HG03025 (cell line): ENCODE data around the gene TRIM3.
A peak's percentile ranks its signal among the peaks of the same experiment; 100 is the strongest.

ENCODE experiments used
- ATAC-seq: cut with Tn5 transposase; IDR thresholded peaks from one replicate; pipeline ENCODE4 v1.9.1; 2021; ENCODE audit warnings: mild to moderate bottlenecking, moderate library complexity; ENCODE audit not compliant: unreplicated experiment, low FRiP score

The TRIM3 gene

GRCh38 chr11:6442441-6442840 is 31.3 kb downstream of the TRIM3 start:
- no peak for ATAC-seq

GRCh38 chr11:6440906-6441358 is 32.8 kb downstream of the TRIM3 start, which contains the start of gene HPX:
Gene HPX (minus strand): TSS chr11:6440987. CDS start chr11:6440963, 24 bp downstream.
- ATAC-seq = no peak

DNA sequence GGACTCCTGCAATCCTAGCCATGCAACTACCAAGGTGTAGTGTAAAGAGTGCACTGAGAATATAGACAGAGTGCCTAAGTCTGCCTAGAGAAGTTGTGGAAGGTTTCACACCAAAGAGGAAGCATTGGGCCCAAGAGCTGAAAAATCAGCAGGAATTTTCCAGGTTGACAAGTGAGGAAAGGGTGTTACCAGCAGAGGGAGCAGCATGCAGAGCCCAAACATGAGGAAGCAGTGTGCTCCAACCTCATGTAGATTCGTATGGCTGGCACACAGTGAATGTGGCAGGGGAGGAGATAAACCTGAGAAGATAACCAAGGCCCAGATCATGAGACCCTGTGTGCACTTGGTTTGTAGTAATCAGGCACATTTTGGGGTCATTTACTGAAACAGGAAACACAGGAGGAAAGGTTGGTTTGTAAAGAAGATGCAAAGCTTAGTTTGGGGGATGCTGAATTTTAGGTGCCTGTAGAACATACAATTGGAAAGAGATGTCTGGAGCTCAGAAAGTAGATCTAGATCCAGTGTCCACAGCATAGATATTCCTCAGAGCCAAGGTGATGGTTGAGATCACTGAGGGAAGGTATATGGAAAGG is 34.7 kb downstream of the TRIM3 start:
- no peak for ATAC-seq

- no peak for ATAC-seq
These were observed 35.7 kb downstream of the TRIM3 start for GRCh38 chr11:6437993-6438392.

DNA sequence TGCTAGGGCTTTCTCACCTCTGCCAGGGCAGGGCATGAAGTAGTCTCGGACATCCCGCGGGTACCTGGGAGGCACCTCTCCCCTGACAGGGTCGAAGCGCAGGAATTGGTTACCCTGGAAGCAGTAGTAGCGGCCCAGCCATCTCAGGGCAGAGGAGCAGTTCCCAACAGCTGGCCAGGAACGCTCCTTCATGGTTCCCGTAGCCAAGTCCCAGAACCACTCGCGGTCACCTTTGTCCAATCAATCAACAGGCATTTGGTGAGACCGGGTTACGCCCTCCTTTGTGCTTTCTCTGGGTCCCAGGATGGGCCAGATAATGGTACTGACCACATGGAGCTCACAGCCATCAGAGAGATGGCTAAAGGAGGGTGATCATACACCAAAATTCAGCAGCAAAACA is 36.3 kb downstream of the TRIM3 start:
- no peak for ATAC-seq

- ATAC-seq = peak; percentile 42
These were observed 39.6 kb downstream of the TRIM3 start for GRCh38 chr11:6433998-6434660.

- no peak for ATAC-seq
These were observed 41.9 kb downstream of the TRIM3 start for GRCh38 chr11:6431861-6432260.

DNA sequence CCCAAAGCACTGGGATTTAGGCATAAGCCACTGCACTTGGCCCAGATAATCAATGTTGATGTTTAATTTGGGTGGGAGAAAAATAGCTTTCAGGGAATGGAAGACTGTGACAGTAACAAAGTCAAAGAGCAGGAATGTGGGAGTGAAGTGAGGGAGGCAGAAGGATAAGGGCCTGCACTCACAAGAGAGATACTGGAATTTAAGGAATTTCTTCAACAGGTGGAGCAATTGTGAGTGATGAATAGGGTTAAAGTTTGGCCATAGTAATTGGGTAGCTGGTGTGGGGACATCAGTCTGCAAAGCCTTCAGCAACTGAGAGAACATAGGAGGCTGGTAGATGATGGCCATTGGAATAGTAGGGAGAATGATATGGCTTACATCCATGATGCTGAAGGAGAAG is 46.2 kb downstream of the TRIM3 start:
- ATAC-seq = no peak

DNA sequence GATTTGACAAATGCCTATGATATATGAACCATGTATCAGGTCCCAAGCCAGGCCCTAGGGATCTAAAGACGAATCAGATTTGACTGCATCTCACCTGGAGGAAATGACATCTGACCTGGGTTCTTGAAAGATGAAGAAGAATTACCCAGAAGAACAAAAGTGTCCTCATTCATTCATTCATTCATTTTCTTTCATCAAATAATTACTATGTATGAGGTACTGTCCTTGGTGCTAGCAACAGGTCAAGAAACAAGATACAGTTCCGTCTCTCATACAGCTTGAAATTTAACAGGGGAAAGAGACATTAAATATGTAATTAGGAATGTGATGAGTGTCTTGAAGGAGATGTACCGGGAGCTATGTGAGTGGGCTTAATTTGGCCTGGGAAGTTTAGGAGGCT is 53.1 kb downstream of the TRIM3 start:
- no peak for ATAC-seq

- ATAC-seq = peak; percentile 55
These were observed 54.6 kb downstream of the TRIM3 start, which contains the start of gene APBB1 for GRCh38 chr11:6419009-6419631. Gene APBB1 (minus strand): TSS chr11:6419094. CDS start chr11:6411347, 7,747 bp downstream.

DNA sequence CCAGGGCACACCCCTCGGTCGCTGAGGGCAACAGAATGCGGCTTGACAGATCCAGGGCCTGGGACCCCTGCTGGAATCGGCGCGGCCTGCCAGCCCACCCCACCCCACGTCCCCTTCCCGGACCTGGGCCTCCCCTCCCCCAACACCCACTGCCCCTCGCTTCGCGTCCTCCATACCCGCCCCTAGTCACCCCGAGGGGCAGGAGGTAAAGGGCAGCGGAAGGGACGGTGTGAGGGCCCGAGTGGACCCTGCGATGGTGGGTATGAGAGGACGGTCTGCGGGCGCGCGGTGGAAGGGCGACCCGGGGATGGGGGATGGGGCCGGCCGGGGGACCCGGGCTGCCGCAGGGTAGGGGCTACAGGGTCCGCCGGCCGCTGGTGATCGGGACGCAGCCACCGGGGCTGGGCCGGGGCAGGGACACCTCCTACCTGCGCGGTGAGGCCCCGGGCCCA is 55.2 kb downstream of the TRIM3 start:
- no peak for ATAC-seq

DNA sequence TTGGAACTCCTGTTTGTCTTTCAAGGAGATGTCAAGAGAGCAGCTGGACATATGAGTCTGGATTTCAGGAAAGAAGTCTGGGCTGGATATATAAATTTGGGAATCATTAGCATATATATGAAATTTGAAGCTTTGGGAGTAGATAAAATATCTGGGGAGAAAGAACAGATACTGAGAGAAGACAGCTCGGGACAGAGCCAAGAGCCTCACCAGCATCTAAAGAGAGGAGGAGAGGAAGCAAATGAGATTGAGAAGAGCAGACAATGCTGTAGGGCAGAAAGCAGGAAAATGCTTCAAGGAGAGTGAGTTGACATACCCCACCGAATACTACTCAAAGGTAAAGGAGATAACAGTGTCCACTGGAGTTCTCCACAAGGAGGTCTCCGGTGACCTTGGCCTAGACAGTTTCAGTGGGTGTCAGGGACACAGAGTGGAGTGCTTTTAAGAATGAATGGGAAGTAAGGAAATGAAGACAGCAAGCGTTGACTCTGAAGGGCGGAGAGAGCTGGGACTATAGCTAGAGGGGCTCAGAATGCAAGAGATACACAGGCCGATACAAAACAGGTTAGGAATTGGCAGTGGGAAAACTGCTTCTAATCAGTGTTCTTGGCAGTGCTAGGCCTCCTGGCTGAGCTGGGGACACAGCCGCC is 55.7 kb downstream of the TRIM3 start:
- ATAC-seq = no peak

DNA sequence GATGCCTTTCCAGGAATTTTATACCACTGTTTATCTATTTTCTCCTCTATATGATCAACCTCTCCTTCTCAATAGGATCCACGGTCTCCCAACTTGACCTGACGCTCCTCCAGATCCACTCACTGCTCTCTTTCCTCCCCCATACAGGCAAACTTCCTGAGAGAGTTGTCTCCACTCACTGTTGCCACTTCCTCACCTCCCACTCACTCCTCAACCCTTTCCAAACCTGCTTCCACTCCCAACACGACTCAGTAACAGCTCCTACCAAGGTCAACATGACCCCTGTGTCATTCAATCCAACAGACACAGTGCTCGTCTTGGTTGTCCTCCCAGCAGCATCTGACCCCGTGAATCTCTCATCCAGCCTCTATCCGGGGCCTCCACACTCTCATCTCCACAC is 57.9 kb downstream of the TRIM3 start:
- no peak for ATAC-seq

DNA sequence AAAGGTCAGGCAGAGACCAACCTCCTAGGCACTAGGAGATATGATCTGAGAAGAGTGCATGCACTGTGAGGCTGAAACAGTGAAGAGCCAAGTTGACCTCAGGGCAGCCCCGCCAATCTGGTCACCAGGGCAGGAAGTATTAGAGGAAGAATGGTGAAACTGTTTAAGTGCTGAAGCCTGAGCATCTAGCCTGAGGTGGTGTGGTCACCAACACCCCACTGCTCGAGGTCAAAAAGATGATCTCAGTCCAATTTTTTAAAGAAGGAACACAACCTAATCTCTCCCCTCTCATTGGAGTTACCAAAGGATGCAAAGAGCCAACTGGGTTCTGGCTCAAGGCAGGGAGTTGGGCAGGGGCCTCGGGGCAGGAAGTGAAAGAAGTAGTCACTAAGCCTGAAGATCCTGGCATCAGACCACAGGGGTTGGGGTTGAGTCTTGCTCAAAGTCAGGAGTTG is 58.8 kb downstream of the TRIM3 start:
- no peak for ATAC-seq

GRCh38 chr11:6413791-6414201 is 59.9 kb downstream of the TRIM3 start:
- no peak for ATAC-seq

DNA sequence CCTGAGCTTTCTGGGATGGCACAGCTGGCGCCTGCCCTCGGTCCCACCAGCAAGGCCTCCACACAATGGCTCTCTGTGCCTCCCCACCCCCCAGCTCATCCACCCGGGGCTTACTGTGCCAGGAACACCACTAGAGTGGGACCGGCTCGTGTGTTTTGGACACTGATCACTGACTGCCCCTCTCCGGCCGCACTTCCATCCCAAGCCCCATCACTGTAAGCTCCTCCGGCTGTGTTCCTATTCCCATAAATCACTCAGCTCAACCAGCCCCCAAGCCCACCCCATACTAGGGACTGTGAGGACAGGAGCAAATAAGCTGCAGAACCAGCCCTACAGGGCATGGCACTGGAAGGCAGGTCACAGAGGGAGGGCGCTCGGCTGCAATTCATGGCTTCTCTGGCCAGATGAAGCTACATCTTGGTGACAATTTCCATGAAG is 62.1 kb downstream of the TRIM3 start:
- no peak for ATAC-seq

DNA sequence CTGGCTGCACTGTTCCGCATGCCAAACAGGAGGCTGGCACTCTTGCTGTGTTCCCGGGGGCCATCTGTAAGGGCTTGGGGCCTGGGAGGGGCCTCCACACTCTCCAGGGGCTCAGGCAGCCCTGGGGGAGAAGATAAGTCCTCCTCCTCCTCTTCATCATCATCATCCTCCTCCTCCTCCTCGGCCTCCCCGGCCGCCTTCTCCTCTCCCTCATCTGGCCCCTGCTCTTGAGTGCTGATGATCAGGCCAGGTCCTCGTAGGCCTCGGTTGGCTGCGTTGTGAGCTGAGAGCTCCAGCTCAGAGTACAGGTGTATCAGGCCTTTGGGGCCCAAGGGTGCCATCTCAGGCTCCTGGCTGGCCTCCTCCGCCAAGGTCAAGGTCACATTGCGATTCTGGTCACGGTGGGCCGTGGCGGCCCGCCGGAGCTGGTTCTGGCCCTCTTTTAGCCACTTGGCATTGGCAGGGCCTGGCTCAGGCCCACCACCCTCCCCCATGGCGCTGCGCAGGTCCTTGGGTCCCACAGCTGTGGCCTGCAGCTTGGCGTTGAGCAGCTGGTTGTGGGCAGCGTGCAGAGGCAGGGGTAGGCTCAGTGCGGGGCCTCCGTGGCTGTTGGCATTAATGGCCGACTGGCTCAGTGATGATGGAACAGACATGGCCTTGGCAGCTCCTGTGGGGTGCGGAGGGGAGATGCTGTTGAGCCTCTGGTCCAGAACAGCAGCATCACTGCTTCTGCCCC is 62.9 kb downstream of the TRIM3 start:
- ATAC-seq = no peak

DNA sequence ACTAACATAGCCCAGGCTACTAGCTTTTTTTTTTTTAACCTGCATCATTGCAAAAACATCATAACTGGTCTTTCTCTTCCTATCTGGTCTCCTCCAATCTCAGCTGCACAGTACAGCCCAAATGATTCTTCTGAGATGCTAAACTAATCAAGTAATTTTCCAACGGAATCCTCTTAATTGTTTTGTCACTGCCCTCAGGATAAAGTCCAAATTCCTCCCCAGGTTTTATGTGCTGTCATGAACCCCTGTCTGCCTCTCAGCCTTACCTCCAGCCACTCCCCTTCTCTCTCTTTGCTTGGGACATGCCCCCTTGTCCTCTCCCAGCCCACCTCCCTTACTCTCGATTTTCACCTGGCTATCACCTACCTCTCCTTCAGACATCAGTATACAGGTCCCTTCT is 67.4 kb downstream of the TRIM3 start:
- no peak for ATAC-seq

GRCh38 chr11:6405846-6406245 is 67.9 kb downstream of the TRIM3 start:
- no peak for ATAC-seq

GRCh38 chr11:6405052-6405667 is 68.6 kb downstream of the TRIM3 start:
- no peak for ATAC-seq
